RWPE2 (cell line): ENCODE measurements around the gene NPEPL1.
A peak's percentile ranks its signal among the peaks of the same experiment; 100 is the strongest.

Experiments used
- ATAC-seq: fragments of 200-7000 bp; cut with Tn5 transposase; 3 replicates; pipeline ENCODE4 v1.9.1; 2021; ENCODE audit warnings: low read depth
- DNase-seq: peaks from one replicate; pipeline ENCODE4 v3.0.0-alpha.2; 2020; ENCODE audit warnings: low spot score
- H3K27ac ChIP-seq: fragments of 450-650 bp; 2 replicates; pipeline ENCODE4 v1.5.1; 2017; ENCODE audit warnings: mild to moderate bottlenecking; ENCODE audit not compliant: poor library complexity, severe bottlenecking
- H3K27me3 ChIP-seq: fragments of 250-450 bp; sonication (Bioruptor Pico); 2 replicates; pipeline ENCODE4 v1.5.1; 2021; ENCODE audit warnings: mild to moderate bottlenecking, moderate library complexity; ENCODE audit not compliant: insufficient read depth, poor library complexity, severe bottlenecking
- H3K36me3 ChIP-seq: fragments of 250-450 bp; sonication (Bioruptor Pico); 2 replicates; pipeline ENCODE4 v1.5.1; 2020; ENCODE audit warnings: low read depth, mild to moderate bottlenecking, moderate library complexity
- H3K4me1 ChIP-seq: fragments of 250-450 bp; sonication (Bioruptor Pico); 2 replicates; pipeline ENCODE4 v1.5.1; 2021; ENCODE audit warnings: mild to moderate bottlenecking, moderate library complexity; ENCODE audit not compliant: insufficient read depth, poor library complexity, severe bottlenecking
- H3K4me3 ChIP-seq: fragments of 250-450 bp; sonication (Bioruptor Pico); 2 replicates; pipeline ENCODE4 v1.5.1; 2021; ENCODE audit warnings: mild to moderate bottlenecking, moderate library complexity; ENCODE audit not compliant: severe bottlenecking
- H3K9me3 ChIP-seq: fragments of 250-450 bp; sonication (Bioruptor Pico); 2 replicates; pipeline ENCODE4 v1.5.1; 2021; ENCODE audit warnings: mild to moderate bottlenecking, moderate library complexity; ENCODE audit not compliant: severe bottlenecking
- TF ChIP-seq, protein P1 (sequence below): fragments of 450-650 bp; IDR thresholded peaks from one replicate; pipeline ENCODE4 v1.5.1; 2017; ENCODE audit warnings: mild to moderate bottlenecking, moderate library complexity; ENCODE audit not compliant: poor library complexity, severe bottlenecking

NPEPL1 gene

DNA sequence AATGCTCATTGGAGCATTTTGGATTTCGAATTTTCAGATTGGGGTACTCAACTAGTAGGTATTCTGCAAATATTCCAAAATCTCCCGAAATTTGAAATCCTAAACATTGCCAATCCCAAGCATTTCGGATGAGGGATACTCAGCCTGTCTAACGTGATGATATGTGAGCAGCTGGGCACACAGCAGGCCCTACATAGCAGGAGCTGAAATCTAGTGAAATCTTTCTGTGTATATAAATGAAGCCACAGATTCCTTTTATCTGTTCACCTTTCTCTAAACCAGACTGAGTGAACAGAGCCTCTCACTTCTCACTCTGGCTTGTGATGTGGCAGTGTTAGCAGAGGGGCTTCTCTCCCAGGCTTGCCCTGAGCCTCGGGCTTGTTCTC, 23.7 kb upstream of the NPEPL1 start:
- DNase-seq (no peak), ATAC-seq (no peak)
- H3K4me3 ChIP-seq, result no peak overlapping the region
- H3K36me3 ChIP-seq, result peaks cover 100% of the 10 kb centered on the region
- no peaks in the 10 kb centered on the region for H3K27me3 ChIP-seq
- H3K4me1 ChIP-seq, result no peaks in the 10 kb centered on the region
- TF ChIP-seq, protein P1, sequence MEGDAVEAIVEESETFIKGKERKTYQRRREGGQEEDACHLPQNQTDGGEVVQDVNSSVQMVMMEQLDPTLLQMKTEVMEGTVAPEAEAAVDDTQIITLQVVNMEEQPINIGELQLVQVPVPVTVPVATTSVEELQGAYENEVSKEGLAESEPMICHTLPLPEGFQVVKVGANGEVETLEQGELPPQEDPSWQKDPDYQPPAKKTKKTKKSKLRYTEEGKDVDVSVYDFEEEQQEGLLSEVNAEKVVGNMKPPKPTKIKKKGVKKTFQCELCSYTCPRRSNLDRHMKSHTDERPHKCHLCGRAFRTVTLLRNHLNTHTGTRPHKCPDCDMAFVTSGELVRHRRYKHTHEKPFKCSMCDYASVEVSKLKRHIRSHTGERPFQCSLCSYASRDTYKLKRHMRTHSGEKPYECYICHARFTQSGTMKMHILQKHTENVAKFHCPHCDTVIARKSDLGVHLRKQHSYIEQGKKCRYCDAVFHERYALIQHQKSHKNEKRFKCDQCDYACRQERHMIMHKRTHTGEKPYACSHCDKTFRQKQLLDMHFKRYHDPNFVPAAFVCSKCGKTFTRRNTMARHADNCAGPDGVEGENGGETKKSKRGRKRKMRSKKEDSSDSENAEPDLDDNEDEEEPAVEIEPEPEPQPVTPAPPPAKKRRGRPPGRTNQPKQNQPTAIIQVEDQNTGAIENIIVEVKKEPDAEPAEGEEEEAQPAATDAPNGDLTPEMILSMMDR, result no peak
- no peaks in the 10 kb centered on the region for H3K9me3 ChIP-seq
- no peak overlapping the region for H3K27ac ChIP-seq

DNA sequence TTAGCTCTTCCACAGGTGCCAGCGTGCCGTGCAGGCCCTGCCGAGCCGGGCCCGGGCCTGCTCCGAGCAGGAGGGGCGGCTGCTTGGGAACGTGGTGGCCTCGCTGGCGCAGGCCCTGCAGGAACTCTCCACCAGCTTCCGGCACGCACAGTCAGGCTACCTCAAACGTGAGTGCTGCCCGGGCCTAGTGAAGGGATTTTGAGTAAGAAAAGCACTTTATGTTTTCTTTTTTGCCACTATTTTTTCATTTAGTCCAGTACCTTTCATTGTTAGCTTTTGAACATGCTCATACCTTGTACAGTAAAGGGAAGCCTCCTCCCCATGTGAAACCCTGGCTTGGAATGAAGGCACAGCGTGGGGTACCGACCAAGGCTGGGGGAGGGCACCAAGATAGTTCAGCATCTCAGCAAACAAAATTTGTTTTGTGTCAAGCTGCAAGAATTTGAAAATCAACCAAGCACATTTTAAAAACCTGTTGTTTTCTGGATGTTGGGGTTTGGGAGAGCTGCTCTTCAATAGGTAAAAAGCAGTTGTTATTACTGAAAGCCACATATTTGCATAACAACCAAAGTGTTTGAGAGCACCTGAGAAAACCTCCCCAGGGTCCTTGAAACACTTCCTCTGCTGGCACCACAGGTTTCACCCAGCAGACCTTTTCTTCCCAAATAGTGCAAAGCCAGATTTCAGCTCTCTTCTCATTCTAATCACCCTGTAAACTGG, 23.2 kb upstream of the NPEPL1 start:
- no peaks in the 10 kb centered on the region for H3K9me3 ChIP-seq
- peak; percentile 75 for DNase-seq
- H3K36me3 ChIP-seq, result peaks cover 100% of the 10 kb centered on the region
- TF ChIP-seq, protein P1, result no peak
- no peak overlapping the region for H3K4me3 ChIP-seq
- no peak overlapping the region for H3K27ac ChIP-seq
- no peak for ATAC-seq
- no peaks in the 10 kb centered on the region for H3K4me1 ChIP-seq
- no peaks in the 10 kb centered on the region for H3K27me3 ChIP-seq

DNA sequence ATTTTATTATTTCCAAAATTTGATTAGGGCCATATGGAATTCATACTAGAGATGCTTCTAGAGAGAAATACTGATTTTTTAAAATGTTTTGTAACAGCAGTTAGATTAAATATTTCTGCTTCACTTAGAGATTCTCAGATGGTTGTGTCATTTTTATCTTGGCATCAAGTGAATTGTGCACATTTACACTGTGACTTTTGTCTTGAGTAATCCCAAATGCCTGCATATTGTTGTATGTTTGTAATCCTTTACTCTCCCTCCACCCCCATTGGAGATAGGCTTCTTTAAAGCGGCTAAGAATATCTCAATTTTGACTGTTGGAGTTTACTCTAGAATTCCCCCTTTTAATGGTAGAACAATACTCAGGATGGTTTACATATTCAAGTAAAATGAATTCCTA, 22.5 kb upstream of the NPEPL1 start:
- H3K27me3 ChIP-seq, result no peaks in the 10 kb centered on the region
- no peak overlapping the region for H3K4me3 ChIP-seq
- TF ChIP-seq, protein P1, result no peak
- DNase-seq, result no peak
- no peaks in the 10 kb centered on the region for H3K9me3 ChIP-seq
- ATAC-seq, result no peak
- H3K36me3 ChIP-seq, result peaks cover 100% of the 10 kb centered on the region
- no peak overlapping the region for H3K27ac ChIP-seq
- no peaks in the 10 kb centered on the region for H3K4me1 ChIP-seq

DNA sequence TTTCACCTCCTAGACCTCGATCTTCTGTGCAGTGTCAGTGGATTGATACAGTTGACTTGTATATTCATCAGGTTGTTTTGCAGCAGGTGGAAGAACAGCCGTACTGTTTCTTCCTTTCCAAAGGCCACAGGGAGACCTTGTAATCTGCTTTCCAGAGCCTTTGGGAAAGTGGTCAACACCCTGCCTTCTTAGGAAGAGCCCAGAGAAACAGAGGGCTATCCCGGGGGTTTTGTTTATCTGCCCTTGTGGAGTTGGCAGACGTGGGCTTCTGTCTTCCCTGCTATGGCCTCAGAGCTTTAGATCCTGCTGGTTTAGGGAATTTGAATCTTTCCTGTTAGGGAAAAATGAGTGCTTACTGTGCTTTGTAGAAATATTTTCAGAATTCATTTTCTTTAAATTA, 21.9 kb upstream of the NPEPL1 start:
- Histone ChIP-seq H3K27ac (no peak overlapping the region), H3K4me1 (no peaks in the 10 kb centered on the region), H3K4me3 (no peak overlapping the region), H3K27me3 (no peaks in the 10 kb centered on the region), H3K36me3 (peaks cover 100% of the 10 kb centered on the region), H3K9me3 (no peaks in the 10 kb centered on the region)
- TF ChIP-seq, protein P1, result no peak
- peak; percentile 30 for DNase-seq
- no peak for ATAC-seq

DNA sequence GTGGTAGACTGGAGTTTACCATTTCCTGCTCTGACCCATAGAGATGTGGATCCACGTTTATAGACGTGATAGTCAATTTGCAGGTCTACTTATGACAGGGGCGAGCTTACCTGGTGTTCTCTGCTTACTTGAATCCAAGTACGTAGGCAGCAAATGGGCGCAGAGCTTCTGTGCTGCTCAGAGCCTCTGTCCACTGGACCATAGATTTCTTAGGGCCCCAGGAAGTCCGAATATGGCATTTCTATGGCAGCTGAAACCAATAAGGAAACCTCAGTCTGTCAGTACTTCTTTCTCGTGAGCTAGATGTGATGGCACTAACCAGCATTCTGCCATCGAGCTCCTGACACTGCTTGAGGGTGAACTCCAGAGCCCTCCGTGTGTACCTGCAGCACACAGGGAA, 19.5 kb upstream of the NPEPL1 start:
- Histone ChIP-seq H3K9me3 (no peaks in the 10 kb centered on the region), H3K36me3 (peaks cover 100% of the 10 kb centered on the region), H3K27me3 (no peaks in the 10 kb centered on the region), H3K4me1 (no peaks in the 10 kb centered on the region), H3K4me3 (no peak overlapping the region), H3K27ac (no peak overlapping the region)
- ATAC-seq (no peak), DNase-seq (peak; percentile 45)
- TF ChIP-seq, protein P1, result no peak
